Natural killer cell (primary cell): ENCODE measurements around the gene HES2. TPM values are rescaled to one million over a fixed set of nuclear protein-coding genes. Genes with fewer than 3 reads are reported as not detected.

Experiments
- ATAC-seq, 3 donors: fragments of 150-1000 bp in 2 of 3; fragments of 200-7000 bp in 1 of 3; cut with Tn5 transposase; 1 replicate in 1 of 3; 2 replicates in 2 of 3; pipeline ENCODE4 v1.10.0; 2021; ENCODE audit warnings: mild to moderate bottlenecking in 2 of 3, moderate library complexity in 2 of 3
- DNase-seq, 2 donors: peaks; one replicate each; pipeline versions ENCODE4 v3.0.0 to v3.0.0-alpha.2; 2013 to 2021; ENCODE audit warnings: mixed read lengths in 1 of 2
- H3K27ac ChIP-seq: one replicate; pipeline ENCODE4 v1.5.1; 2013; ENCODE audit warnings: mild to moderate bottlenecking, low read length
- H3K27me3 ChIP-seq: one replicate; pipeline ENCODE4 v1.6.1; 2013; ENCODE audit warnings: low read length; ENCODE audit not compliant: control insufficient read depth, insufficient read depth
- H3K36me3 ChIP-seq: one replicate; pipeline ENCODE4 v1.6.1; 2013; ENCODE audit warnings: low read length; ENCODE audit not compliant: control insufficient read depth, insufficient read depth
- H3K4me1 ChIP-seq: one replicate; pipeline ENCODE4 v1.6.1; 2013; ENCODE audit warnings: low read length; ENCODE audit not compliant: control insufficient read depth, insufficient read depth
- H3K4me3 ChIP-seq: one replicate; pipeline ENCODE4 v1.5.1; 2013; ENCODE audit warnings: low read length
- H3K9me3 ChIP-seq: one replicate; pipeline ENCODE4 v1.6.1; 2013; ENCODE audit warnings: low read length; ENCODE audit not compliant: control insufficient read depth, insufficient read depth
- H3K27ac Mint-ChIP-seq, 2 donors: one replicate each; pipeline ENCODE4 v1.8.0; 2022; ENCODE audit warnings: mild to moderate bottlenecking in 2 of 2, mixed read lengths in 2 of 2, moderate library complexity in 1 of 2
- H3K27me3 Mint-ChIP-seq, 2 donors: one replicate each; pipeline ENCODE4 v1.8.0; 2022; ENCODE audit warnings: low read depth in 2 of 2, mixed read lengths in 2 of 2
- H3K36me3 Mint-ChIP-seq: one replicate; pipeline ENCODE4 v1.8.0; 2022; ENCODE audit warnings: mixed read lengths
- H3K4me1 Mint-ChIP-seq, 2 donors: one replicate each; pipeline ENCODE4 v1.8.0; 2022; ENCODE audit warnings: mixed read lengths in 2 of 2
- H3K4me3 Mint-ChIP-seq: one replicate; pipeline ENCODE4 v1.8.0; 2022; ENCODE audit warnings: mild to moderate bottlenecking, moderate library complexity, mixed read lengths
- H3K9me3 Mint-ChIP-seq, 2 donors: one replicate each; pipeline ENCODE4 v1.8.0; 2022; ENCODE audit warnings: mixed read lengths in 2 of 2
- CTCF ChIP-seq: fragments of 200-600 bp; IDR thresholded peaks from one replicate; pipeline ENCODE4 v1.8.0; 2022; ENCODE audit warnings: antibody characterized with exemption
- WGBS: methylation state at CpG from one replicate; pipeline ENCODE4 v1.1.7; 2013; ENCODE audit warnings: missing lambda C conversion rate; ENCODE audit not compliant: insufficient coverage; 5-methylcytosine and 5-hydroxymethylcytosine counted together
- intact Hi-C: fragments of 100-400 bp; cut with micrococcal nuclease; formaldehyde crosslinking; loops from one replicate; pipeline ENCODE4 v1.14.2; 2022
- total RNA-seq, 4 donors: library from RNA; stranded (reverse); fragments of 120-200 nt in 1 of 4; gene quantifications; one replicate each; pipeline versions ENCODE4 v1.2.3 to v1.2.4, GENCODE V29; 2013 to 2022

The HES2 gene
- total RNA-seq, 3 donors from 2014 or later (not counting 1 experiment from before 2014, with no cell fraction given): not detected

- TF ChIP-seq CTCF: peak; percentile 70
- H3K4me3 Mint-ChIP-seq: no peak overlapping the region
- Histone ChIP-seq H3K4me1 (peaks cover 32% of the 10 kb centered on the region), H3K27ac (no peak overlapping the region), H3K36me3 (no peaks in the 10 kb centered on the region), H3K9me3 (no peaks in the 10 kb centered on the region), H3K27me3 (peaks cover 43% of the 10 kb centered on the region), H3K4me3 (no peak overlapping the region)
- intact Hi-C loops: no loop called here
- DNase-seq (peak; percentile 41 to 84), ATAC-seq (peak; percentile 52 to 72 (median 69))
- 7% methylated on average over 24 of the region's 24 CpGs for WGBS
- H3K27me3 Mint-ChIP-seq: peaks cover 16 to 40% of the 10 kb centered on the region in 2 donors
- no peaks in the 10 kb centered on the region for H3K9me3 Mint-ChIP-seq
- no peaks in the 10 kb centered on the region for H3K36me3 Mint-ChIP-seq
- H3K27ac Mint-ChIP-seq: no peak overlapping the region
- H3K4me1 Mint-ChIP-seq: peaks cover 0 to 8% of the 10 kb centered on the region in 2 donors
Observed at GRCh38 chr1:6423321-6423999, 3.7 kb upstream of the HES2 start.

- Mint-ChIP-seq H3K4me1 (peaks cover 0 to 8% of the 10 kb centered on the region in 2 donors), H3K27me3 (peaks cover 16 to 45% of the 10 kb centered on the region in 2 donors), H3K4me3 (peak overlapping the region; percentile 13), H3K27ac (no peak overlapping the region), H3K36me3 (no peaks in the 10 kb centered on the region), H3K9me3 (no peaks in the 10 kb centered on the region)
- DNase-seq: no peak
- 74% methylated on average over 2 of the region's 4 CpGs for WGBS
- intact Hi-C loops: no loop called here
- no peak for ATAC-seq
- peaks cover 60% of the 10 kb centered on the region for H3K27me3 ChIP-seq
- TF ChIP-seq CTCF: no peak
- H3K27ac ChIP-seq: no peak overlapping the region
- peaks cover 32% of the 10 kb centered on the region for H3K4me1 ChIP-seq
- no peaks in the 10 kb centered on the region for H3K36me3 ChIP-seq
- no peaks in the 10 kb centered on the region for H3K9me3 ChIP-seq
- H3K4me3 ChIP-seq: no peak overlapping the region
Observed at GRCh38 chr1:6421266-6421665, 1.5 kb upstream of the HES2 start.

GRCh38 chr1:6420454-6421042 is 829 bp upstream of the HES2 start:
- H3K4me3 ChIP-seq: no peak overlapping the region
- no peak overlapping the region for H3K27ac ChIP-seq
- intact Hi-C loops: no loop called here
- no peaks in the 10 kb centered on the region for H3K36me3 ChIP-seq
- Mint-ChIP-seq H3K27ac (no peak overlapping the region), H3K36me3 (no peaks in the 10 kb centered on the region), H3K4me3 (no peak overlapping the region), H3K27me3 (peaks cover 19 to 49% of the 10 kb centered on the region in 2 donors), H3K4me1 (peaks cover 0 to 8% of the 10 kb centered on the region in 2 donors), H3K9me3 (no peaks in the 10 kb centered on the region)
- H3K9me3 ChIP-seq: no peaks in the 10 kb centered on the region
- H3K27me3 ChIP-seq: peaks cover 53% of the 10 kb centered on the region
- no peak for TF ChIP-seq CTCF
- peaks cover 31% of the 10 kb centered on the region for H3K4me1 ChIP-seq
- DNase-seq (no peak), ATAC-seq (peak in 1 of 3 donors; percentile 38)
- 6% methylated on average over 44 of the region's 44 CpGs for WGBS
